ENCODE measurements around the gene HUS1B. TPM values are rescaled to one million over a fixed set of nuclear protein-coding genes. Genes with fewer than 3 reads are reported as not detected.

The HUS1B gene
- total RNA-seq, 6 experiments from 2014 or later, result 0.21 to 0.34 (median 0.28) TPM; not detected in 2

- H3K4me1 Mint-ChIP-seq (ENCODE audit: low read depth), result no peaks in the 10 kb centered on the region; the same call in 1 of the 2 replicates
- no peak overlapping the region for H3K4me3 Mint-ChIP-seq
- H3K9me3 Mint-ChIP-seq, result no peaks in the 10 kb centered on the region
- H3K27ac Mint-ChIP-seq, result no peak overlapping the region
- H3K27me3 Mint-ChIP-seq (ENCODE audit: insufficient read depth), result no peaks in the 10 kb centered on the region
- TF ChIP-seq CTCF (IDR thresholded peaks at IDR 0.05), result no peak
- peaks cover 5% of the 10 kb centered on the region; the same call in 1 of the 2 replicates for H3K36me3 Mint-ChIP-seq (ENCODE audit: low read depth)
- DNase-seq, result no peak
Measured at GRCh38 chr6:650098-650497, 6.8 kb downstream of the HUS1B start.

- Mint-ChIP-seq H3K27ac (no peak overlapping the region), H3K4me1 (ENCODE audit: low read depth) (no peaks in the 10 kb centered on the region), H3K9me3 (no peaks in the 10 kb centered on the region; the same call in 1 of the 2 replicates), H3K27me3 (ENCODE audit: insufficient read depth) (no peaks in the 10 kb centered on the region), H3K4me3 (no peak overlapping the region), H3K36me3 (ENCODE audit: low read depth) (peaks cover 8% of the 10 kb centered on the region; the same call in 1 of the 2 replicates)
- no peak for TF ChIP-seq CTCF (IDR thresholded peaks at IDR 0.05)
- DNase-seq, result no peak
Measured at GRCh38 chr6:642805-643204, 14.1 kb downstream of the HUS1B start.

DNA sequence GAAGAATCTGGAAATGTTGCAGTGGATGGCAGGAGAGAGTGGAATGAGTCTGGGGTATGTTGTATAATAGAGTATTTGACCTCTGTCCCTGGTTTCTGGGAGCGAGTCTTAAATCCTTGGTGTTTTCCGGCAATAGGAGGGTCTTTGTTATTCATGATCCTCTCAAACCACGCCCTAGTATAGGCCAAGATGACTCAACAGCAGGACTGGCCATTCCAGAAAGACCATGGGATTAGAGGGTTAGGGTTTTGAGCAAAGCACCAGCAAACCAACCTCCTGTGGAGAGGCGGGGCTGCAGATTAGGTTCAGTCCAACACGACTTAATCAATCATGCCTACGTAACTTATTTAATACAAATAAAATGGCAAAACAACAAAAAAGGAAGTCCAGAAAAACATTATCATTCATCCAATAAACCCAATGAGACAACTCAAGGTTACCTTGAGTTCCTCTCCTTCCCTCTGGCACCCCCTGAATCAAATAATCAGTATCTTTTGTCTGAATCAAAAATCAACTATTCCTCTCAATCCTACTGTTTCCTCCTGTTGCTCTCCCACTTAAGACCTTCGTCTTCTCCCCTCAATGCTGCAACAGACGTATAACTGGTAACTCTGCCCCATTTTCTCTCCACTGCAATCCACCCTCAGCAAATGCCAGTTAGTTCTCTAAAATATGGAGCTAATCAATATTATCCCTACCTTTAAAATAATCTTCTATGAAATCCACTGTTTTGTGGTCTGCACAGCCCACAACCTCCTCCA is 15.5 kb downstream of the HUS1B start:
- no peak for DNase-seq
- H3K9me3 Mint-ChIP-seq, result no peaks in the 10 kb centered on the region; the same call in 1 of the 2 replicates
- H3K27me3 Mint-ChIP-seq (ENCODE audit: insufficient read depth), result no peaks in the 10 kb centered on the region
- H3K4me1 Mint-ChIP-seq (ENCODE audit: low read depth), result no peaks in the 10 kb centered on the region
- H3K27ac Mint-ChIP-seq, result no peak overlapping the region
- H3K36me3 Mint-ChIP-seq (ENCODE audit: low read depth), result peaks cover 8% of the 10 kb centered on the region; the same call in 1 of the 2 replicates
- no peak for TF ChIP-seq CTCF (IDR thresholded peaks at IDR 0.05)
- H3K4me3 Mint-ChIP-seq, result no peak overlapping the region

DNA sequence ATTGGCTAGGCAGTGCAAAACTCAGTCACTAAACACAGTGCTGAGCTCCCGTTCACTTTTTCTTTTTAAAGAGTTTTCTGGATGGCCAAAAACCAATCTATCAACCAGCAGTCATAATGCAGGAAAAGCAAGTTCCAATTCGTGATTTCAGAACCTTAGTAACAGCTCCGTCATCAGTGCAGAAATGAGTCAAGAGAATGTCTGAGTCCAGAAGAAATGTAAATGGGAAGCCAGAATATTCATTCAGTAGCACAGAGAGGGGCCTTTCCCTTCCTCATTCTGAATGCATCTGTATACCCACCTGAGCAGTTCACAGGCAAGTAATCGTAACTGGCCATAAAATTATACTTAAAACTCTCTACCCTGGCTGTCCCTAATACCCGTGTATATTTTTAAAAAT is 20.4 kb downstream of the HUS1B start:
- Mint-ChIP-seq H3K4me1 (ENCODE audit: low read depth) (no peaks in the 10 kb centered on the region), H3K27ac (no peak overlapping the region), H3K36me3 (ENCODE audit: low read depth) (peaks cover under 1% of the 10 kb centered on the region; the same call in 1 of the 2 replicates), H3K9me3 (no peaks in the 10 kb centered on the region; the same call in 1 of the 2 replicates), H3K4me3 (no peak overlapping the region), H3K27me3 (ENCODE audit: insufficient read depth) (no peaks in the 10 kb centered on the region)
- TF ChIP-seq CTCF (IDR thresholded peaks at IDR 0.05), result no peak
- DNase-seq, result no peak

- no peaks in the 10 kb centered on the region for H3K27me3 Mint-ChIP-seq (ENCODE audit: insufficient read depth)
- no peak for DNase-seq
- H3K4me3 Mint-ChIP-seq, result no peak overlapping the region
- no peak overlapping the region for H3K27ac Mint-ChIP-seq
- H3K4me1 Mint-ChIP-seq (ENCODE audit: low read depth), result no peaks in the 10 kb centered on the region
- no peak for TF ChIP-seq CTCF (IDR thresholded peaks at IDR 0.05)
- no peaks in the 10 kb centered on the region for H3K9me3 Mint-ChIP-seq
- no peaks in the 10 kb centered on the region for H3K36me3 Mint-ChIP-seq (ENCODE audit: low read depth)
Measured at GRCh38 chr6:635233-635632, 21.7 kb downstream of the HUS1B start.

Data from HFFc6 (cell line).